Erythroblast (primary cell): ENCODE results near the gene GALNT11.
"Not testable (repeated sequence)": the region's sequence is repeated elsewhere in the genome, so short reads cannot be mapped to it uniquely, and the experiment has no call there.

Source experiments
- DNase-seq, 2 experiments: peaks; one replicate each; lab custom pipeline; 2025; lab: John Stamatoyannopoulos, UW
- GATA1 ChIP-seq: IDR thresholded peaks from 2 replicates; pipeline ENCODE4 v1.6.1; 2011; ENCODE audit warnings: low read depth, mild to moderate bottlenecking, control low read depth, low read length, moderate library complexity
- POLR2A ChIP-seq: IDR thresholded peaks from 2 replicates; pipeline ENCODE4 v1.6.1; 2011; ENCODE audit warnings: mild to moderate bottlenecking, low read length

GALNT11 gene

GRCh38 chr7:152013974-152014373 lies 11.5 kb upstream of the GALNT11 start:
- no peak for DNase-seq
- TF ChIP-seq GATA1 (no peak), POLR2A (no peak)

- TF ChIP-seq GATA1 = no peak
- no peak for DNase-seq
Observed at GRCh38 chr7:152014722-152015121, 10.8 kb upstream of the GALNT11 start.

- TF ChIP-seq POLR2A = no peak
- no peak for TF ChIP-seq GATA1
- DNase-seq = no peak
Observed at GRCh38 chr7:152015600-152015999, 9.9 kb upstream of the GALNT11 start.

- TF ChIP-seq POLR2A = no peak
- no peak for TF ChIP-seq GATA1
- DNase-seq = no peak
Observed at GRCh38 chr7:152016947-152017346, 8.5 kb upstream of the GALNT11 start.

GRCh38 chr7:152017683-152018082 lies 7.8 kb upstream of the GALNT11 start:
- not testable (repeated sequence) for DNase-seq

GRCh38 chr7:152021740-152022139 lies 3.7 kb upstream of the GALNT11 start:
- DNase-seq = not testable (repeated sequence)

- TF ChIP-seq GATA1 (no peak), POLR2A (no peak)
- DNase-seq = no peak
Observed at GRCh38 chr7:152025937-152026890, 740 bp downstream of the GALNT11 start.

- DNase-seq = peak; percentile 25 to 29
Observed at GRCh38 chr7:152027491-152028365, 2.3 kb downstream of the GALNT11 start.

- DNase-seq = peak; percentile 64 to 66
Observed at GRCh38 chr7:152030059-152030458, 4.6 kb downstream of the GALNT11 start.

GRCh38 chr7:152030639-152031038 lies 5.2 kb downstream of the GALNT11 start:
- DNase-seq = not testable (repeated sequence)

- no peak for TF ChIP-seq POLR2A
- TF ChIP-seq GATA1 = no peak
- no peak for DNase-seq
Observed at GRCh38 chr7:152035817-152036216, 10.3 kb downstream of the GALNT11 start.

GRCh38 chr7:152038410-152038809 lies 12.9 kb downstream of the GALNT11 start:
- DNase-seq = not testable (repeated sequence)

GRCh38 chr7:152043086-152043485 lies 17.6 kb downstream of the GALNT11 start:
- DNase-seq = not testable (repeated sequence)

GRCh38 chr7:152044909-152045308 lies 19.4 kb downstream of the GALNT11 start:
- not testable (repeated sequence) for DNase-seq

GRCh38 chr7:152046531-152046930 lies 21.1 kb downstream of the GALNT11 start:
- no peak for TF ChIP-seq GATA1
- TF ChIP-seq POLR2A = no peak
- DNase-seq = no peak
